Gastroesophageal sphincter (tissue), 4 donors: ENCODE results near the gene TOP3A. TPM values are rescaled to one million over a fixed set of nuclear protein-coding genes. Genes with fewer than 3 reads are reported as not detected.

Experiments used
- ATAC-seq: fragments of 150-250 bp; one replicate; pipeline ENCODE4 v1.9.1; 2016; ENCODE audit warnings: mild to moderate bottlenecking, moderate library complexity
- H3K27ac ChIP-seq, 4 donors: fragments of 200-600 bp; sonication (generic) in 3 of 4; 1 replicate in 3 of 4; 2 replicates in 1 of 4; pipeline ENCODE4 v1.5.1; 2016 to 2019
- H3K27me3 ChIP-seq: fragments of 200-600 bp; sonication (generic); one replicate; pipeline ENCODE4 v1.5.1; 2019
- H3K36me3 ChIP-seq, 2 donors: fragments of 200-600 bp; sonication (generic); one replicate each; pipeline ENCODE4 v1.5.1; 2019; ENCODE audit warnings: control low read depth in 1 of 2
- H3K4me1 ChIP-seq, 3 donors: fragments of 200-600 bp; sonication (generic); 1 replicate in 2 of 3; 2 replicates in 1 of 3; pipeline ENCODE4 v1.5.1; 2016 to 2019; ENCODE audit warnings: control low read depth in 2 of 3
- H3K4me3 ChIP-seq, 2 donors: fragments of 200-600 bp; sonication (generic); one replicate each; pipeline ENCODE4 v1.5.1; 2019; ENCODE audit warnings: mild to moderate bottlenecking in 1 of 2, moderate library complexity in 1 of 2
- H3K9me3 ChIP-seq, 3 donors: fragments of 200-600 bp; sonication (generic); one replicate each; pipeline ENCODE4 v1.5.1; 2017 to 2019; ENCODE audit warnings: control low read depth in 2 of 3
- EP300 ChIP-seq: sonication (generic); formaldehyde crosslinking; IDR thresholded peaks from one replicate; pipeline ENCODE4 v1.6.1; 2017; ENCODE audit warnings: antibody characterized with exemption, mild to moderate bottlenecking
- POLR2A ChIP-seq, 2 donors: fragments of 450-650 bp; IDR thresholded peaks; one replicate each; pipeline ENCODE4 v1.6.1; 2017; ENCODE audit warnings: antibody characterized with exemption in 2 of 2, mild to moderate bottlenecking in 2 of 2, moderate library complexity in 1 of 2
- POLR2AphosphoS5 ChIP-seq: sonication (generic); formaldehyde crosslinking; IDR thresholded peaks from one replicate; pipeline ENCODE4 v1.6.1; 2017; ENCODE audit warnings: antibody characterized with exemption
- WGBS, 2 donors: methylation state at CpG; one replicate each; pipeline ENCODE4 v1.1.5; 2018; ENCODE audit warnings: low coverage in 1 of 2; 5-methylcytosine and 5-hydroxymethylcytosine counted together
- total RNA-seq, 4 donors: library from RNA; depleted of rRNA; stranded (reverse); fragments of >200 nt; gene quantifications; one replicate each; pipeline ENCODE4 v1.1.0, GENCODE V29; 2016
- TF ChIP-seq, protein P1 (sequence below), 4 experiments: fragments of 200-600 bp in 2 of 4; fragments of 450-650 bp in 2 of 4; sonication (generic) in 1 of 4; IDR thresholded peaks; one replicate each; pipeline ENCODE4 v1.5.1; 2017 to 2019; ENCODE audit warnings: antibody characterized with exemption in 4 of 4, mild to moderate bottlenecking in 2 of 4, moderate library complexity in 2 of 4

The TOP3A gene
- total RNA-seq, 4 donors from 2014 or later: 19.6 to 49.7 (median 26.8) TPM

DNA sequence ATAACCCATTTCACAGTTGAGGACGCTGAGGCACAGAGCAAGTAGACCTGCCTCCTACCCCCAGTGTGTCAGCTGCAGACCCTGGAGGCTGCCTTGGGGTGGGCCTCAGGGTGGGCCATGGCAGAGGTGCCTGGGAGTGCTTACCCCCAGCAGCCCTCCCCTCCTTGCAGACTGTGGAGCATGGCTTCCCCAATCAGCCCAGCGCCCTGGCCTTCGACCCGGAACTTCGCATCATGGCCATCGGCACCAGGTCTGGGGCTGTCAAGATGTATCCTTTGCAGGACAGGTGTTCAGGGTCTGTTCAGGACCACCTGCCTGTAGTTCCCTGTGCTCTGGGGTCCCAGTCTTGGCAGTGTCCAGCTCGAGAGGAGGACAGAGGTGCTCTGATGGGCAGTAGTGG is 85.0 kb downstream of the TOP3A start:
- 60% methylated on average over 1 of the region's 7 CpGs; no CpG with 5 or more reads in 1 of the 2 donors for WGBS, 2 donors
- peaks cover 0 to 28% of the 10 kb centered on the region in 2 donors for H3K36me3 ChIP-seq
- TF ChIP-seq, protein P1, sequence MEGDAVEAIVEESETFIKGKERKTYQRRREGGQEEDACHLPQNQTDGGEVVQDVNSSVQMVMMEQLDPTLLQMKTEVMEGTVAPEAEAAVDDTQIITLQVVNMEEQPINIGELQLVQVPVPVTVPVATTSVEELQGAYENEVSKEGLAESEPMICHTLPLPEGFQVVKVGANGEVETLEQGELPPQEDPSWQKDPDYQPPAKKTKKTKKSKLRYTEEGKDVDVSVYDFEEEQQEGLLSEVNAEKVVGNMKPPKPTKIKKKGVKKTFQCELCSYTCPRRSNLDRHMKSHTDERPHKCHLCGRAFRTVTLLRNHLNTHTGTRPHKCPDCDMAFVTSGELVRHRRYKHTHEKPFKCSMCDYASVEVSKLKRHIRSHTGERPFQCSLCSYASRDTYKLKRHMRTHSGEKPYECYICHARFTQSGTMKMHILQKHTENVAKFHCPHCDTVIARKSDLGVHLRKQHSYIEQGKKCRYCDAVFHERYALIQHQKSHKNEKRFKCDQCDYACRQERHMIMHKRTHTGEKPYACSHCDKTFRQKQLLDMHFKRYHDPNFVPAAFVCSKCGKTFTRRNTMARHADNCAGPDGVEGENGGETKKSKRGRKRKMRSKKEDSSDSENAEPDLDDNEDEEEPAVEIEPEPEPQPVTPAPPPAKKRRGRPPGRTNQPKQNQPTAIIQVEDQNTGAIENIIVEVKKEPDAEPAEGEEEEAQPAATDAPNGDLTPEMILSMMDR (IDR thresholded peaks at IDR 0.05): no peak
- TF ChIP-seq POLR2A (IDR thresholded peaks at IDR 0.05) (no peak), EP300 (no peak), POLR2AphosphoS5 (no peak)

DNA sequence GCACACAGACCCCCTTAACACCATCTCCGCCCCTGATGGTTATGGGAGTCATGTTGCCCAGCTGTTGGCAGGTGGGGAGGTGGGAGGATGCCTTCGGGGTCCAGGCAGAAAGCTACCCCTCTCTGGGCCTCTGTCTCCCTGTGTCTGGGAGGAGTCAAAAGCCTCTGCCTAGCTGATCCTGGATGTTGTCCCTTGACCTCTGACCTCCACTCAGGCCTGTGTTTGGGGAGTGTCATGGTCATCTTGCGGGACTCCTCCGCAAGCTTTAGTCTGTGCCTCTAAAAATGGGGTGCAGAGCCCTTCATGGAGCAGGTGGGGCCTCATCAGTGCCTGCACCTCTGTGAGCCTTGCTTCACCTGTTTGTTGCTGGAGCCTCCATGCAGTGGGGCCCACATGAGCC is 85.5 kb downstream of the TOP3A start:
- H3K27me3 ChIP-seq: no peaks in the 10 kb centered on the region
- H3K4me3 ChIP-seq: no peak overlapping the region
- ATAC-seq: no peak
- 60% methylated on average over 2 of the region's 4 CpGs; no CpG with 5 or more reads in 1 of the 2 donors for WGBS, 2 donors
- H3K9me3 ChIP-seq: no peaks in the 10 kb centered on the region
- H3K27ac ChIP-seq: no peak overlapping the region
- peaks cover 0 to 37% (median 12%) of the 10 kb centered on the region in 3 donors for H3K4me1 ChIP-seq
- H3K36me3 ChIP-seq: peaks cover 0 to 23% of the 10 kb centered on the region in 2 donors
- TF ChIP-seq, protein P1 (IDR thresholded peaks at IDR 0.05): no peak
- no peak for TF ChIP-seq POLR2A (IDR thresholded peaks at IDR 0.05)
- no peak for TF ChIP-seq POLR2AphosphoS5
- no peak for TF ChIP-seq EP300

More for the DNA sequence above, 85.0 kb downstream of the TOP3A start:
- Histone ChIP-seq H3K27me3 (no peaks in the 10 kb centered on the region), H3K4me3 (no peak overlapping the region), H3K9me3 (no peaks in the 10 kb centered on the region), H3K4me1 (peaks cover 0 to 32% (median 12%) of the 10 kb centered on the region in 3 donors), H3K27ac (no peak overlapping the region)
- ATAC-seq: no peak

GRCh38 chr17:18228176-18228682 is 86.6 kb downstream of the TOP3A start:
- Histone ChIP-seq H3K4me3 (no peak overlapping the region), H3K27me3 (no peaks in the 10 kb centered on the region), H3K27ac (no peak overlapping the region), H3K36me3 (peaks cover 0 to 13% of the 10 kb centered on the region in 2 donors), H3K9me3 (no peaks in the 10 kb centered on the region), H3K4me1 (peaks cover 0 to 37% (median 15%) of the 10 kb centered on the region in 3 donors)
- no peak for ATAC-seq
- TF ChIP-seq POLR2A (IDR thresholded peaks at IDR 0.05) (no peak), POLR2AphosphoS5 (no peak)
- TF ChIP-seq, protein P1 (IDR thresholded peaks at IDR 0.05): no peak
- WGBS, 2 donors: 82 to 93% methylated on average over 6 to 7 of the region's 10 CpGs

GRCh38 chr17:18227635-18228034 is 87.2 kb downstream of the TOP3A start:
- ATAC-seq: no peak
- Histone ChIP-seq H3K36me3 (peaks cover 0 to 7% of the 10 kb centered on the region in 2 donors), H3K9me3 (no peaks in the 10 kb centered on the region), H3K27ac (no peak overlapping the region), H3K4me3 (no peak overlapping the region), H3K4me1 (peaks cover 0 to 37% (median 15%) of the 10 kb centered on the region in 3 donors), H3K27me3 (no peaks in the 10 kb centered on the region)
- TF ChIP-seq EP300 (no peak), POLR2AphosphoS5 (no peak), POLR2A (IDR thresholded peaks at IDR 0.05) (no peak)
- TF ChIP-seq, protein P1 (IDR thresholded peaks at IDR 0.05): no peak
- no CpG with 5 or more reads among the region's 5 CpGs for WGBS, 2 donors

DNA sequence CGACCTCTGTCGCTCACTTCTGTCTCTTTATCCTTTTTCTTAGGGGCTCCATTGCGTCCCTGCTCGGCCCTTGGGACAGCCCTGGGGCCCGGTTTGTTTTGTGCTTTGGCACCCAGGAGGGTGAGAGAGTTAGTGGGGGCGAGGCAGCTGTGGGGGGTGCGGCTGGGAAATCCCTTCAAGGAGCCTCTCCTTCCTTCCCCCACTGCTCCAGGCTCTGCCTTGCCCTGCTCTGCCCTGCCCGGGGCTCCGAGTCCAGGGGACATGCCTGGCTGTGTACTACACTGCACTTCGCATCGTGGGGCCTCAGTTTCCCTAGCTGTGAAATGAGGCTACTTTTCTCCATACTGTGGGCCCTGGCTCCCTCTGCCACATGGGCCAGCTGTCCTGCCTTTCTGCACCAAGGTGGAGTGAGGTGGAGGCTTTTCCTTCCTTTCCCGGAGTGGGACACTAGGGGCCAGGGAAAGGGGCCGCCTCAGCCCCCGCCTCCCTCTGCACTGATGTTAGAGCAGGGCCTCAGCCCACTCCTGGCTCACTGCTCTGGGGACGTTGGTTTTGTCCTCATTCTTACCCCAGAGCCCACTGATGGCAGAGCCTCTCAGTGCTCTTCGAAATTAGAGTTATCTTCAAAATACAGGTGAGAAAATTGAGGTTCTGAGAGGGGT is 88.4 kb downstream of the TOP3A start:
- Histone ChIP-seq H3K9me3 (no peaks in the 10 kb centered on the region), H3K27ac (peak overlapping the region in 2 of 4 donors; percentile 62 to 66), H3K4me3 (peak overlapping the region; percentile 39 to 65), H3K36me3 (no peaks in the 10 kb centered on the region), H3K27me3 (no peaks in the 10 kb centered on the region), H3K4me1 (peaks cover 0 to 37% (median 15%) of the 10 kb centered on the region in 3 donors)
- no peak for ATAC-seq
- WGBS, 2 donors: 13 to 58% methylated on average over 3 to 11 of the region's 16 CpGs
- TF ChIP-seq POLR2A (IDR thresholded peaks at IDR 0.05) (no peak), EP300 (no peak), POLR2AphosphoS5 (no peak)
- TF ChIP-seq, protein P1 (IDR thresholded peaks at IDR 0.05): no peak
